Measurements from ENCODE around the gene PUS7. TPM values are rescaled to one million over a fixed set of nuclear protein-coding genes. Genes with fewer than 3 reads are reported as not detected.
"Not testable (repeated sequence)": the region's sequence is repeated elsewhere in the genome, so short reads cannot be mapped to it uniquely, and the experiment has no call there.

PUS7 gene
- total and polyA plus RNA-seq, 4 experiments from 2014 or later: 5.2 to 5.9 (median 5.6) TPM

GRCh38 chr7:105462765-105463420, 59.2 kb downstream of the PUS7 start:
- ChIA-PET CTCF (ENCODE audit: partially characterized antibody) (no interaction called here), POLR2A (ENCODE audit: partially characterized antibody) (interaction anchor here (0.7 kb wide), 1 partner anchor 9 kb away, joined by 4 read pairs; no protein-coding TSS in a partner anchor)
- Histone ChIP-seq H3K27ac (ENCODE audit: low read depth, low read length) (no peak overlapping the region), H3K4me3 (ENCODE audit: low read length in 2 of 2) (no peak overlapping the region), H3K27me3 (ENCODE audit: insufficient read depth, low read length) (no peaks in the 10 kb centered on the region), H3K9me3 (ENCODE audit: control insufficient read depth in 1 of 2, low read length in 2 of 2) (no peaks in the 10 kb centered on the region), H3K4me1 (ENCODE audit: insufficient read depth, low read length) (no peaks in the 10 kb centered on the region), H3K36me3 (ENCODE audit: insufficient read depth, low read length) (no peaks in the 10 kb centered on the region)
- Mint-ChIP-seq H3K4me1 (no peaks in the 10 kb centered on the region), H3K4me3 (no peak overlapping the region), H3K27ac (no peak overlapping the region), H3K27me3 (no peaks in the 10 kb centered on the region), H3K36me3 (peaks cover 5 to 11% of the 10 kb centered on the region in 2 donors), H3K9me3 (peaks cover 0 to 2% (median 0%) of the 10 kb centered on the region in 8 donors)
- DNase-seq: no peak
- intact Hi-C loops (cut with micrococcal nuclease): no loop called here

- Histone ChIP-seq H3K4me3 (ENCODE audit: low read length in 2 of 2) (no peak overlapping the region), H3K27me3 (ENCODE audit: insufficient read depth, low read length) (no peaks in the 10 kb centered on the region), H3K27ac (ENCODE audit: low read depth, low read length) (no peak overlapping the region), H3K4me1 (ENCODE audit: insufficient read depth, low read length) (no peaks in the 10 kb centered on the region), H3K36me3 (ENCODE audit: insufficient read depth, low read length) (no peaks in the 10 kb centered on the region), H3K9me3 (ENCODE audit: control insufficient read depth in 1 of 2, low read length in 2 of 2) (no peaks in the 10 kb centered on the region)
- H3K4me1 Mint-ChIP-seq: no peaks in the 10 kb centered on the region
- intact Hi-C loops (cut with micrococcal nuclease): no loop called here
- ChIA-PET CTCF (ENCODE audit: partially characterized antibody) (interaction anchor here (0.8 kb wide), 1 partner anchor 10 kb away, joined by 3 read pairs; no protein-coding TSS in a partner anchor), POLR2A (ENCODE audit: partially characterized antibody) (interaction anchor here (1.0 to 1.1 kb wide), 2 partner anchors 70 to 457 kb away, joined by 3 read pairs; partner anchors contain the start of gene RINT1)
- H3K36me3 Mint-ChIP-seq: peaks cover 5 to 14% of the 10 kb centered on the region in 2 donors
- no peak overlapping the region for H3K27ac Mint-ChIP-seq
- no peaks in the 10 kb centered on the region for H3K27me3 Mint-ChIP-seq
- H3K4me3 Mint-ChIP-seq: no peak overlapping the region
- peaks cover 0 to 2% (median 0%) of the 10 kb centered on the region in 8 donors for H3K9me3 Mint-ChIP-seq
- no peak for DNase-seq
Measured at GRCh38 chr7:105461518-105461917, 60.6 kb downstream of the PUS7 start.

- H3K4me1 ChIP-seq (ENCODE audit: insufficient read depth, low read length): no peaks in the 10 kb centered on the region
- no peaks in the 10 kb centered on the region for H3K9me3 ChIP-seq (ENCODE audit: control insufficient read depth in 1 of 2, low read length in 2 of 2)
- Mint-ChIP-seq H3K9me3 (peaks cover 0 to 2% (median 0%) of the 10 kb centered on the region in 8 donors), H3K36me3 (peaks cover 4 to 14% of the 10 kb centered on the region in 2 donors), H3K4me1 (peaks cover 0 to 3% (median under 1%) of the 10 kb centered on the region in 4 donors), H3K27me3 (no peaks in the 10 kb centered on the region), H3K27ac (peak overlapping the region in 1 of 7 donors; percentile 30), H3K4me3 (no peak overlapping the region)
- H3K4me3 ChIP-seq (ENCODE audit: low read length in 2 of 2): no peak overlapping the region
- POLR2A ChIA-PET (ENCODE audit: partially characterized antibody): no interaction called here
- no peaks in the 10 kb centered on the region for H3K36me3 ChIP-seq (ENCODE audit: insufficient read depth, low read length)
- no peak overlapping the region for H3K27ac ChIP-seq (ENCODE audit: low read depth, low read length)
- CTCF ChIA-PET (ENCODE audit: partially characterized antibody): interaction anchor here (0.8 to 1.3 kb wide), 3 partner anchors 11 to 27 kb away, joined by 3 to 4 read pairs (median 3); no protein-coding TSS in a partner anchor
- intact Hi-C loops (cut with micrococcal nuclease): no loop called here
- DNase-seq: no peak
- no peaks in the 10 kb centered on the region for H3K27me3 ChIP-seq (ENCODE audit: insufficient read depth, low read length)
Measured at GRCh38 chr7:105457619-105458225, 64.3 kb downstream of the PUS7 start.

- H3K36me3 Mint-ChIP-seq: peaks cover 4 to 8% of the 10 kb centered on the region in 2 donors
- Histone ChIP-seq H3K36me3 (ENCODE audit: insufficient read depth, low read length) (no peaks in the 10 kb centered on the region), H3K4me3 (ENCODE audit: low read length in 2 of 2) (no peak overlapping the region), H3K27me3 (ENCODE audit: insufficient read depth, low read length) (no peaks in the 10 kb centered on the region), H3K4me1 (ENCODE audit: insufficient read depth, low read length) (peaks cover 4% of the 10 kb centered on the region), H3K27ac (ENCODE audit: low read depth, low read length) (no peak overlapping the region), H3K9me3 (ENCODE audit: control insufficient read depth in 1 of 2, low read length in 2 of 2) (no peaks in the 10 kb centered on the region)
- intact Hi-C loops (cut with micrococcal nuclease): no loop called here
- ChIA-PET POLR2A (ENCODE audit: partially characterized antibody) (no interaction called here), CTCF (ENCODE audit: partially characterized antibody) (interaction anchor here (0.7 to 1.5 kb wide), 4 partner anchors 25 to 594 kb away, joined by 3 to 5 read pairs (median 4); no protein-coding TSS in a partner anchor)
- no peaks in the 10 kb centered on the region for H3K27me3 Mint-ChIP-seq
- H3K27ac Mint-ChIP-seq: no peak overlapping the region
- no peak for DNase-seq
- H3K4me3 Mint-ChIP-seq: no peak overlapping the region
- peaks cover 3 to 10% (median 6%) of the 10 kb centered on the region in 4 donors for H3K4me1 Mint-ChIP-seq
- H3K9me3 Mint-ChIP-seq: no peaks in the 10 kb centered on the region
Measured at GRCh38 chr7:105454921-105455320, 67.2 kb downstream of the PUS7 start.

- Histone ChIP-seq H3K27me3 (ENCODE audit: insufficient read depth, low read length) (no peaks in the 10 kb centered on the region), H3K27ac (ENCODE audit: low read depth, low read length) (no peak overlapping the region), H3K9me3 (ENCODE audit: control insufficient read depth in 1 of 2, low read length in 2 of 2) (no peaks in the 10 kb centered on the region), H3K4me3 (ENCODE audit: low read length in 2 of 2) (no peak overlapping the region), H3K36me3 (ENCODE audit: insufficient read depth, low read length) (no peaks in the 10 kb centered on the region), H3K4me1 (ENCODE audit: insufficient read depth, low read length) (peaks cover 11% of the 10 kb centered on the region)
- H3K36me3 Mint-ChIP-seq: peaks cover 4 to 8% of the 10 kb centered on the region in 2 donors
- no peak overlapping the region for H3K4me3 Mint-ChIP-seq
- H3K27me3 Mint-ChIP-seq: no peaks in the 10 kb centered on the region
- ChIA-PET POLR2A (ENCODE audit: partially characterized antibody) (no interaction called here), CTCF (ENCODE audit: partially characterized antibody) (interaction anchor here (0.7 to 1.5 kb wide), 3 partner anchors 24 to 594 kb away, joined by 3 to 5 read pairs (median 5); no protein-coding TSS in a partner anchor)
- DNase-seq: no peak
- H3K9me3 Mint-ChIP-seq: no peaks in the 10 kb centered on the region
- peaks cover 3 to 17% (median 9%) of the 10 kb centered on the region in 4 donors for H3K4me1 Mint-ChIP-seq
- no peak overlapping the region for H3K27ac Mint-ChIP-seq
- intact Hi-C loops (cut with micrococcal nuclease): no loop called here
Measured at GRCh38 chr7:105454095-105454747, 67.8 kb downstream of the PUS7 start.

- no peak for DNase-seq
Measured at GRCh38 chr7:105452085-105452484, 70.0 kb downstream of the PUS7 start.

GRCh38 chr7:105450870-105451269, 71.2 kb downstream of the PUS7 start:
- CTCF ChIA-PET (ENCODE audit: partially characterized antibody); H3K27me3 Mint-ChIP-seq: not testable (repeated sequence)
- POLR2A ChIA-PET (ENCODE audit: partially characterized antibody): interaction anchor here (0.6 to 1.5 kb wide), 3 partner anchors 25 to 436 kb away, joined by 3 read pairs; no protein-coding TSS in a partner anchor

More at GRCh38 chr7:105452085-105452484, 70.0 kb downstream of the PUS7 start:
- ChIA-PET POLR2A (ENCODE audit: partially characterized antibody) (no interaction called here), CTCF (ENCODE audit: partially characterized antibody) (interaction anchor here (1.2 kb wide), 1 partner anchor 22 kb away, joined by 5 read pairs; no protein-coding TSS in a partner anchor)
- Histone ChIP-seq H3K9me3 (ENCODE audit: control insufficient read depth in 1 of 2, low read length in 2 of 2) (no peaks in the 10 kb centered on the region), H3K36me3 (ENCODE audit: insufficient read depth, low read length) (no peaks in the 10 kb centered on the region), H3K27me3 (ENCODE audit: insufficient read depth, low read length) (no peaks in the 10 kb centered on the region), H3K4me3 (ENCODE audit: low read length in 2 of 2) (no peak overlapping the region), H3K4me1 (ENCODE audit: insufficient read depth, low read length) (peaks cover 33% of the 10 kb centered on the region), H3K27ac (ENCODE audit: low read depth, low read length) (no peak overlapping the region)
- Mint-ChIP-seq H3K27ac (no peak overlapping the region), H3K4me3 (no peak overlapping the region), H3K9me3 (no peaks in the 10 kb centered on the region), H3K27me3 (no peaks in the 10 kb centered on the region), H3K4me1 (peaks cover 14 to 38% (median 24%) of the 10 kb centered on the region in 4 donors), H3K36me3 (peaks cover 0 to 4% of the 10 kb centered on the region in 2 donors)
- intact Hi-C loops (cut with micrococcal nuclease): no loop called here

More at GRCh38 chr7:105450870-105451269, 71.2 kb downstream of the PUS7 start:
- H3K36me3 ChIP-seq (ENCODE audit: insufficient read depth, low read length); H3K36me3 Mint-ChIP-seq; intact Hi-C loops (cut with micrococcal nuclease); H3K27me3 ChIP-seq (ENCODE audit: insufficient read depth, low read length); H3K27ac Mint-ChIP-seq; H3K9me3 Mint-ChIP-seq; H3K27ac ChIP-seq (ENCODE audit: low read depth, low read length); DNase-seq; H3K9me3 ChIP-seq (ENCODE audit: control insufficient read depth in 1 of 2, low read length in 2 of 2); H3K4me3 Mint-ChIP-seq; H3K4me3 ChIP-seq (ENCODE audit: low read length in 2 of 2): not testable (repeated sequence)
- peaks cover 36% of the 10 kb centered on the region for H3K4me1 ChIP-seq (ENCODE audit: insufficient read depth, low read length)
- H3K4me1 Mint-ChIP-seq: peaks cover 17 to 42% (median 26%) of the 10 kb centered on the region in 4 donors
